ENCODE data around the gene DGKD.
A peak's percentile ranks its signal among the peaks of the same experiment; 100 is the strongest.

DGKD gene

GRCh38 chr2:233413046-233413445 lies 58.8 kb downstream of the DGKD start:
- no peak for DNase-seq (ENCODE audit: low read depth in 2 of 2)

DNA sequence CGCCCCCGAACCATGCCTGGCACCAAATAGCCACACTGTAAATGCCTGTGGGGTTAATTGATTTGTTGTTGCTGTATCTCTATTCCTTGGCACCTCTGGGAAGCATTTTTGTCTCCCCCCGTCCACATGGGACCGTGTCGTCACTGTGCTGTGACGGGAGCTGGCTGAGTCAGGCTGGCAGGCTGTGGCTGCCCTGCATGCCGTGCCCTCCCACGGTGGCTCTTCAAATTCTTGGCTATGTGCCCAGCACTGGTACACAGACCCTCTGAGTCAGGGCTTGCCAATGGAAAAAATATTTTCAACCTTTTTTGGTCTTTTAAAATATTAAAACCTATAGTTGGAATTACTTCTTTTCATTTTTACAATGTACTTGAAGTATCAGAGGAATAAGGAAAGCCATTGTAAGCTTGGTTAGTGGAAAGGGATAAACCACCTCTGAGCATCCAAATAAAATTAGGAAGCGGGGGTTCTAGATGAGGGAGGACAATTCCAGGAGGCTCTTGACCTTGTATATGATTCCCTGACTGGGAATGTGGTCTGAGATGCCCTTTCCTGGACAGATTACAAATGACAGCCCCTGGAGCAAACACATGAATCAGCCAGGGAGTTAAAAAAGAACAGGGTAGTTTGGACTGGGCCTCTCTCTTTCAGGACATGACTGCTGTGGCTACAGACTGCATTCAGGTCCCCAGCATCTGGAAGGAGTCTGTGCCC lies 59.4 kb downstream of the DGKD start:
- DNase-seq (ENCODE audit: low read depth in 2 of 2), result peak in 1 of 2 donors; percentile 44

DNA sequence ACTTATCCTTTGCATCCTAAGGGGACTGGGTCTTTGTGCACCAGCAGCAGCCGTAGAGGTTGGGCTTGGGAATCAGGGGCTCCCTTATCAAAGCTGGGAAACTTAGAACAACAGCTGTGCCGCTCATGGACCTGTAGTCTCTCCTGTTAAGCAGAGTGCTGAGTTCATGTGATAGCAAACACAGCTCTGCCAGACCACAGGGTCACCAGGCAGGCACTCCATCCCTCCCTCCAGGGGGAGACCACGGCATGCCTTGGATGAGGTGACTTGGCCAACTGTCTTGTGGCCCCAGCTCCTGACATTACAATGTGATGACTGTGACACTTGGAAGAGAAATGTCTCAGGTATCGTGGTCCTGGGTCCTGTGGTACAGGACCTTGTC lies 60.0 kb downstream of the DGKD start:
- DNase-seq (ENCODE audit: low read depth in 2 of 2), result no peak

GRCh38 chr2:233414777-233415570 lies 60.7 kb downstream of the DGKD start:
- DNase-seq (ENCODE audit: low read depth in 2 of 2), result no peak

DNA sequence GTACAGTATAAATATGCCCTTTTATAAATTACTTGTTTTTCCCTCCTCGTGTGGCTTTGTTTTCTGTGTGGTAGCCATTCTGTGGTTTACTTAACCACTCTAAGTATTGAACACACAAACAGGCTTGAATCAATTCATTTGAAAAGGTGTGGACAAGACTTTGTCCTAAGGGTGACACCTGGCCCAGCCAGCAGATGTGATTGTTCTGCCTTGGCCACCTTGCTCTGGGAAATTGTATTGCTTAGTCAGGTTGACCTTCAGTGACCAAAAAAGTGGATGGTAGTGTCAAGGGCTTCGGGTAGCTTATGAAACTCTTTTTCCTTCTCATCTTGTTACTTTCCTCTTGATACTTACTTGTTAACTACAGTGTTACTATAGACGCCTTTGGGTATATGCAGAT lies 61.9 kb downstream of the DGKD start:
- DNase-seq (ENCODE audit: low read depth in 2 of 2), result no peak

DNA sequence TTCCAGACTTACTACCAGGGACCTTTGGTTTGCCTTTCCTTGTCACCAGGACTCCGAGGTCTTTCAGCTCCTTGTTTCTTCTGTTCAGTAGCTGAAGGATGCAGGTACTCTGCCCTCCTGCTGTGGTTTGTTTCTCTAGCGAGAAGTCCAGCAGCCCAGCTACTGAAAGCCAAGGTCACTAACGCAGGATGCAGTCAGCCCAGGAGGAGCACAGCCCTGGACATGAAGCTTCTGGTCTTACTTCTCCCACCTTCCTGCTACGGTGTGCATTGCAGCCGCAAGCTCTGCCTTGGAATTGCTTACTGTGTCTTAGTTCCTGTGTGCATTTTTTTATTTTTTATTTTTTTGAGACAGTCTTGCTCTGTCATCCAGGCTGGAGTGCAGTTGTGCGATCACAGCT lies 62.4 kb downstream of the DGKD start:
- DNase-seq (ENCODE audit: low read depth in 2 of 2), result no peak

- DNase-seq (ENCODE audit: low read depth in 2 of 2), result no peak
These were observed 63.0 kb downstream of the DGKD start for GRCh38 chr2:233417282-233417681.

DNA sequence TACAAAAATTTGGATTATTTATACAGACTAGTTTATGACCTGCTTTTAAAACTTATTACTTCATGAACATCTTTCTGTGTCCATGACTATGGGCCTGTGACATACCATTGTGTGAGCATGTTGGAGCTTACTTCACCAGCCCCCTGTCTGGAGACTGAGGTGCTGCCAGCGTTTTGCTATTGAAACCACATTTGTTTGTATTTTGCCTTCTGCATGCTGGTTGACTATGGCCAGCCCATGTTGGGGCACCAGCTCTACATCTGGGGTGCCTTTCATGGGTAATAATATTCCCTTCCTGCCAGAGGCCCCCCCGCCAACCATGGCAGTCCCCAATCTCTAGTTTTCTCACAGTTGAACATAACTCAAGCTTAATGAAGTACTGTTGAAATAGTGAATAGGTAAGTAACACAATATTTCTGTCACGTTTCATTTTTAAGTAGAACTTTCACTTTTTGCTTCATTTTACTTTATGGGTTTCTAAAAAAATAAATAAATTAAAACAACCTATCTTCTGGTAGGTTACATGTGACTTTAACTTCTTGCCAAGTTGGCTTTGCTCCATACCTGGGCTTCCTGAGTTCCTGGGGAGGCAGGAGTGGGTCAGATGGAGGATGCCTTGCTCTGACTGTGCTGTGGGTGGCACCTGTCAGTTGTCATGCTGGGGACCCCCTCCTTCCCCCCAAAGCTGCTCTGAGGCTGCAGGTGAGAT lies 63.9 kb downstream of the DGKD start:
- no peak for DNase-seq (ENCODE audit: low read depth in 2 of 2)

GRCh38 chr2:233418761-233419546 lies 64.7 kb downstream of the DGKD start:
- DNase-seq (ENCODE audit: low read depth in 2 of 2), result no peak

GRCh38 chr2:233419602-233420391 lies 65.5 kb downstream of the DGKD start:
- no peak for DNase-seq (ENCODE audit: low read depth in 2 of 2)

DNA sequence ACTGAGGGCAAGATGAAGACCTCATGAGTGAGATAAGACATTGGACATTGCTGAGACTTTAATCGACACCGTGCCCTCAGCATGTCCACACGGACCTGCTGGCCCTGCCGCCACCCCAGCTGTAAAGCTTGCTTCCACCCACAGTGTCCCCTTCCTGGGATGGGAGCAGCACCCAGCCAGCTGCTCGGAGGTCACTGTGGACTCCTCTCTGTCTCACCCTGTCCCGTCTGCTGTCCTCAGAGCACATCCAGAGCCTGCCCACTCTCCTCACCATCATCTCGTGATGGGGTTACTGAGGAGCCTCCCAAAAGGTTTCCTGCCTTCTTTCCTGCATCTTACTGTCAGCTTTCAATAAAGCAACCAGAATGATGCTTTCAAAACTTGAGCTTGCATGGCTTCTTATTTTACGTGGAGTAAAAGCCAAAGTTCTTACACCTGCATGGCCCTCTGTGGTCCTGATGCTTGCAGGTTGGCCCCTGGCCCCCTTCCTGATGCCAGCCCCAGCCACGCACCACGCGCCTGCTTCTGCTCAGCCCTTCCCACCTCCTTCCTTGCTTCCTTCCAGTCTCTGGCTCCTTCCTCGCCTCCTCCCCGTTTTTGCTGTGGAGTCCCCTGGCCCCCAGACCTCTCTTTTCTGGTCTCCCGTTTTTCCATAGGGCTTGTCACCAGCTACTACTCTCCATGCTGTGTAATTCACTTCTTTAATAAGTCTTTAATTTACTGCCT lies 67.0 kb downstream of the DGKD start:
- no peak for DNase-seq (ENCODE audit: low read depth in 2 of 2)

DNA sequence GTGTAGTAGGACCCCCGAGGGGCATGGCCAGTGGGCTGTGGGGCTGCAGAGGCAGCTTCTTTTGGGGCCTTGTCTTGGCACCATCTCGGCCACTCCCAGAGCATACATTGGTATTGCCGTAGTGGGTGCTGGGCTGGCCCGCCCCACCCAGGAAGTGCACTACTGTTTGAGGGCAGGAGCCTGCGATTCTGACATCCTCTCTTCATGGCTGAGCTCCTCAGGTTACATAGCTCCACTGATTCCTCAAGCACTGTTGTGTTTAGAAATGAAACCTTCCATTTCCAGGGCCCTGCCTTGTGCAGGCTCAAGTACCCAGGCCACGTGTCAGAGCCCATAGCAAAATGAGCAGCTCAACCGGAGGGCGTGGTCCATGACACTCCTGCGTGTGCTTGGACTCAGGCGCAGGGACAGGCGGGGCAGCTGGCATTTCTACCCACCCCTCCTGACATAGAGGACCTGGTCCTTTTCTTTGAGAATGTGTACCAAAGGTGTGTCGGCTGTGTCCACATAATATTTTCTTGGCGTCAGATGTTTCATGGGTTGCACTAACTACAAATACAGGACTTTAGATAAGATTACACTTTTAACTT lies 67.9 kb downstream of the DGKD start:
- DNase-seq (ENCODE audit: low read depth in 2 of 2), result no peak

- no peak for DNase-seq (ENCODE audit: low read depth in 2 of 2)
These were observed 68.6 kb downstream of the DGKD start for GRCh38 chr2:233422649-233423551.

- no peak for DNase-seq (ENCODE audit: low read depth in 2 of 2)
These were observed 69.2 kb downstream of the DGKD start for GRCh38 chr2:233423552-233423860.

GRCh38 chr2:233424154-233424951 lies 70.1 kb downstream of the DGKD start:
- no peak for DNase-seq (ENCODE audit: low read depth in 2 of 2)

- DNase-seq (ENCODE audit: low read depth in 2 of 2), result no peak
These were observed 72.5 kb downstream of the DGKD start for GRCh38 chr2:233426619-233427342.

GRCh38 chr2:233428008-233428407 lies 73.7 kb downstream of the DGKD start:
- no peak for DNase-seq (ENCODE audit: low read depth in 2 of 2)

DNA sequence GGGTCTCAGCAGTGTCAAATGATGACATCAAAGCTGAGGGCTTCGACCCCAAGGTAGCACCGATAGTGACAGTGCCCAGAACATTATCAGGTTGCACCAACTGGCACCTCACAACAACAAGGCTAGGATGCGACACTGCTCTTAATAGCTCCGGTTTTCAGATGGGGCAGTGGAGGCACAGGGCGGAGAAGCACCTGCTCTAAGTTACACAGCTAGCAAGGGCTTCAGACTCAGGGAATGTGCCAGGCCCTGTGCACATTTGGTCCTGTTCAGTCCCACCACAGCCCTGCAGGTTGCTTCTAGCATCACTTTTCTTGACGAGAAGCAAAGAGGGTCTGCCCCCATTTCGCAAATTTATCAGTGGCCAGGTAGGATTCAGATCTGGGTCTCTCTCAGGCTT lies 74.1 kb downstream of the DGKD start:
- DNase-seq (ENCODE audit: low read depth in 2 of 2), result no peak
